SK-N-MC (cell line): ENCODE measurements around the gene FKBP14.
"Not testable (repeated sequence)": the region's sequence is repeated elsewhere in the genome, so short reads cannot be mapped to it uniquely, and the experiment has no call there.

Experiments
- DNase-seq: peaks from one replicate; pipeline ENCODE4 v3.0.0-alpha.2; 2011; ENCODE audit warnings: low read depth, low spot score
- H3K27ac ChIP-seq: fragments of 200-600 bp; sonication (generic); 2 replicates; pipeline ENCODE4 v1.5.1; 2016; ENCODE audit warnings: mixed run types
- H3K36me3 ChIP-seq: fragments of 200-600 bp; sonication (generic); 2 replicates; pipeline ENCODE4 v1.6.1; 2017; ENCODE audit warnings: antibody characterized with exemption, low read length, mixed read lengths; ENCODE audit not compliant: insufficient read depth
- H3K4me3 ChIP-seq: fragments of 200-600 bp; sonication (generic); 2 replicates; pipeline ENCODE4 v1.5.1; 2016
- H3K9ac ChIP-seq: fragments of 200-600 bp; sonication (generic); 2 replicates; pipeline ENCODE4 v1.8.0; 2017; ENCODE audit warnings: mixed run types, mixed read lengths; ENCODE audit not compliant: insufficient read length
- H3K9me3 ChIP-seq: fragments of 200-600 bp; sonication (generic); 2 replicates; pipeline ENCODE4 v1.6.1; 2017; ENCODE audit warnings: low read depth, mild to moderate bottlenecking, antibody characterized with exemption, low read length, moderate library complexity, mixed read lengths
- EZH2 ChIP-seq: fragments of 200-600 bp; sonication (generic); IDR thresholded peaks from one replicate; pipeline ENCODE4 v1.6.1; 2017; ENCODE audit warnings: antibody characterized with exemption
- FOXP2 ChIP-seq: optimal IDR thresholded peaks from 2 replicates; pipeline ENCODE3; 2011; ENCODE audit warnings: mild to moderate bottlenecking, moderate library complexity; ENCODE audit not compliant: insufficient read depth; ENCODE audit errors: extremely low read length, control extremely low read depth
- POLR2AphosphoS5 ChIP-seq: IDR thresholded peaks from 2 replicates; pipeline ENCODE4 v1.6.1; 2012; ENCODE audit warnings: mild to moderate bottlenecking, low read depth, low read length, borderline replicate concordance

FKBP14 gene

DNA sequence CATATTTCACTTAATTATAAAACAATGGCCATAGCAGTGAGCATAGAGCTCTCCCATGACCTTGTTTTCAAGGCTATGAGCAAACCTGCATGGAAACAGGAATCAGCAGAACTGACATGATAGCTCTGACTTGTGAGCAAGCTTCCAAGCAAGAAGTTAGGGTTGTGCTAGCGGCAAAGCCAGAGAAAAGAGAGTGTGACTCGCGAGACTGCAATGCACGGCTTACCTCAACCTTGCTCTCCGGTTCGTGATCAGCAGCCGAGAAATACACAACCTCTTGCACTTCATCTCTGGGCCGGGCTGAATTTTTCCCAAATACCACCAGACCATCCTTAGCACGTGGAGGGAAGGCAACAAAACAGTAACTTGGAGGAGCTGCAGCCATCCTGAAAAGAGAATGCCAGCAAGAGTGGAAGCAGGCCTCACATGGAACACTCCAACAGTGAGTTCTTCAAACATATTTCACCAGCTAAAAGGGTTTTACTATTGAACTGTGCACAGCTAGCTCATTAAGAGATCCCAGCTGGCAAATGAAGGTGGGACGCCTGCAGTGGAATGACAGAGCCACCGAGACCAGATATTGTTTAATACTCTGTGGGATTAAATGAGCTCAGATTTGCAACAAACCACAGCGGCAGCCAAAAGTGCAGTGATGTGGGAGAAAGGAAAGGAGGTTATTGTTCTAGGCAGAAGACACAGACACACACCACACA lies 57.7 kb downstream of the FKBP14 start:
- H3K36me3 ChIP-seq: peaks cover 20% of the 10 kb centered on the region
- DNase-seq: no peak
- TF ChIP-seq POLR2AphosphoS5 (no peak), FOXP2 (no peak), EZH2 (no peak)
- H3K27ac ChIP-seq: no peak overlapping the region
- H3K9ac ChIP-seq: no peak overlapping the region
- H3K4me3 ChIP-seq: no peak overlapping the region
- H3K9me3 ChIP-seq: no peaks in the 10 kb centered on the region

DNA sequence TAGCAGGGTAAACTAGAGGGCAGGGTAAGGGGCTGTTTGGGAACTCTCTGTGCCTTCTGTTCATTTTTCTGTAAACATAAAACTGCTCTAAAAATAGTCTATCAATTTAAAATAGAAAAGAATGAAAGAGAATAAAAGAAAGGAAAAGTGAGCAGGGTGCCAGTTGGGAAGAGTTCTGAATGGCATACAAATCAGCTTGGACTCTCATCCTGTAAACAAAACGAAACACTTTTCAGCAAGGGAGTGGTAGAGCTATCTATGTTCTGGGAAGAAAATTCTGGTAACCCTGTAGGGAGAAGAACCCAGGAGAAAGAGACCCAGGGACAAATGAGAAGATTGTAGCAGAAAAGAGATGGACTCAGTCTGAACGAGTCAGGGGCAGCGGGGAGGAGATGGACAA lies 61.5 kb downstream of the FKBP14 start:
- H3K4me3 ChIP-seq: no peak overlapping the region
- TF ChIP-seq EZH2 (no peak), FOXP2 (no peak), POLR2AphosphoS5 (no peak)
- peaks cover 20% of the 10 kb centered on the region for H3K36me3 ChIP-seq
- no peak overlapping the region for H3K9ac ChIP-seq
- H3K9me3 ChIP-seq: no peaks in the 10 kb centered on the region
- no peak overlapping the region for H3K27ac ChIP-seq
- no peak for DNase-seq

DNA sequence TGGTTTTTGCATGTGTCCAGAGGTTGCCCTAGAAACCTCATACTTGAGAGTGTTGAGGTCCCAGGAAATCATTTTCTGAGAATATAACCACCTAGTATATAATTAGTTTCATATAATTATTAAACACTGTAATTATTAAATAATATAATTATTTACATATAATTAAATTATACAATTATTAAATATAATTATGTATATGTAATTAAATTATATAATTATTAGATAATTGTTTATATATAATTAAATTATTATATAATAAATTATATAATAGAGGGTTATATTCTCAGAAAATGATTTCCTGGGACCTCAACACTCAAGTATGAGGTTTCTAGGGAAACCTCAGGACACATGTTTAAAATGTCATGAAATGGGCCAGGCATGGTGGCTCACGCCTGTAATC lies 64.5 kb downstream of the FKBP14 start:
- no peak overlapping the region for H3K9ac ChIP-seq
- 0 out of 2 replicates have a peak, but pooled peaks cover 3% of the 10 kb centered on the region for H3K36me3 ChIP-seq
- no peak overlapping the region for H3K4me3 ChIP-seq
- DNase-seq: no peak
- H3K9me3 ChIP-seq: no peaks in the 10 kb centered on the region
- TF ChIP-seq FOXP2 (no peak), EZH2 (no peak), POLR2AphosphoS5 (no peak)
- no peak overlapping the region for H3K27ac ChIP-seq

DNA sequence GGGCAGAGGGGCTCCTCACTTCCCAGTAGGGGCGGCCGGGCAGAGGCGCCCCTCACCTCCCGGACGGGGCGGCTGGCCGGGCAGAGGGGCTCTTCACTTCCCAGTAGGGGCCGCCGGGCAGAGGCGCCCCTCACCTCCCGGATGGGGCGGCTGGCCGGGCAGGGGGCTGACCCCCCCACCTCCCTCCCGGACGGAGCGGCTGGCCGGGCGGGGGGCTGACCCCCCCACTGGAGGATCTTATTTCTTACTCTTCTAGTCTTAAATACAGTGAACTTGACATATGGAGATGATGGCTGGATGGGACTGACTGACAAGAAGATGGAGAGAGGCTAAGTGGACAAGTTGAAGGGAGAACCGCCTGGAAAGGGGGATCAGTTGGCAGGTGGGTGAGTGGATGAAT lies 64.9 kb downstream of the FKBP14 start:
- H3K9ac ChIP-seq, H3K27ac ChIP-seq, DNase-seq, H3K4me3 ChIP-seq, H3K36me3 ChIP-seq, H3K9me3 ChIP-seq: not testable (repeated sequence)
